Gastroesophageal sphincter (tissue), 4 donors: ENCODE results near the gene SFXN2. TPM values are rescaled to one million over a fixed set of nuclear protein-coding genes. Genes with fewer than 3 reads are reported as not detected.

Experiments
- ATAC-seq: fragments of 150-250 bp; one replicate; pipeline ENCODE4 v1.9.1; 2016; ENCODE audit warnings: mild to moderate bottlenecking, moderate library complexity
- H3K27ac ChIP-seq, 4 donors: fragments of 200-600 bp; sonication (generic) in 3 of 4; 1 replicate in 3 of 4; 2 replicates in 1 of 4; pipeline ENCODE4 v1.5.1; 2016 to 2019
- H3K27me3 ChIP-seq: fragments of 200-600 bp; sonication (generic); one replicate; pipeline ENCODE4 v1.5.1; 2019
- H3K36me3 ChIP-seq, 2 donors: fragments of 200-600 bp; sonication (generic); one replicate each; pipeline ENCODE4 v1.5.1; 2019; ENCODE audit warnings: control low read depth in 1 of 2
- H3K4me1 ChIP-seq, 3 donors: fragments of 200-600 bp; sonication (generic); 1 replicate in 2 of 3; 2 replicates in 1 of 3; pipeline ENCODE4 v1.5.1; 2016 to 2019; ENCODE audit warnings: control low read depth in 2 of 3
- H3K4me3 ChIP-seq, 2 donors: fragments of 200-600 bp; sonication (generic); one replicate each; pipeline ENCODE4 v1.5.1; 2019; ENCODE audit warnings: mild to moderate bottlenecking in 1 of 2, moderate library complexity in 1 of 2
- H3K9me3 ChIP-seq, 3 donors: fragments of 200-600 bp; sonication (generic); one replicate each; pipeline ENCODE4 v1.5.1; 2017 to 2019; ENCODE audit warnings: control low read depth in 2 of 3
- CTCF ChIP-seq, 4 experiments: fragments of 200-600 bp in 2 of 4; fragments of 450-650 bp in 2 of 4; sonication (generic) in 1 of 4; IDR thresholded peaks; one replicate each; pipeline ENCODE4 v1.5.1; 2017 to 2019; ENCODE audit warnings: antibody characterized with exemption in 4 of 4, mild to moderate bottlenecking in 2 of 4, moderate library complexity in 2 of 4
- EP300 ChIP-seq: sonication (generic); formaldehyde crosslinking; IDR thresholded peaks from one replicate; pipeline ENCODE4 v1.6.1; 2017; ENCODE audit warnings: antibody characterized with exemption, mild to moderate bottlenecking
- POLR2A ChIP-seq, 2 donors: fragments of 450-650 bp; IDR thresholded peaks; one replicate each; pipeline ENCODE4 v1.6.1; 2017; ENCODE audit warnings: antibody characterized with exemption in 2 of 2, mild to moderate bottlenecking in 2 of 2, moderate library complexity in 1 of 2
- POLR2AphosphoS5 ChIP-seq: sonication (generic); formaldehyde crosslinking; IDR thresholded peaks from one replicate; pipeline ENCODE4 v1.6.1; 2017; ENCODE audit warnings: antibody characterized with exemption
- WGBS, 2 donors: methylation state at CpG; one replicate each; pipeline ENCODE4 v1.1.5; 2018; ENCODE audit warnings: low coverage in 1 of 2; 5-methylcytosine and 5-hydroxymethylcytosine counted together
- total RNA-seq, 4 donors: library from RNA; depleted of rRNA; stranded (reverse); fragments of >200 nt; gene quantifications; one replicate each; pipeline ENCODE4 v1.1.0, GENCODE V29; 2016

SFXN2 gene
- total RNA-seq, 4 donors from 2014 or later = 0.45 to 3.2 (median 1.2) TPM

- Histone ChIP-seq H3K9me3 (no peaks in the 10 kb centered on the region), H3K4me3 (no peak overlapping the region), H3K27ac (no peak overlapping the region), H3K4me1 (peaks cover 0 to 15% (median 0%) of the 10 kb centered on the region in 3 donors), H3K27me3 (no peaks in the 10 kb centered on the region), H3K36me3 (peaks cover 0 to 18% of the 10 kb centered on the region in 2 donors)
- no peak for ATAC-seq
- WGBS, 2 donors = 52 to 65% methylated on average over 2 of the region's 2 CpGs
- TF ChIP-seq EP300 (no peak), POLR2A (IDR thresholded peaks at IDR 0.05) (no peak)
Measured at GRCh38 chr10:102705531-102705930, 8.9 kb upstream of the SFXN2 start.

- 28% methylated on average over 4 of the region's 4 CpGs for WGBS, 2 donors
- ATAC-seq = no peak
- H3K4me3 ChIP-seq = no peak overlapping the region
- H3K9me3 ChIP-seq = no peaks in the 10 kb centered on the region
- no peaks in the 10 kb centered on the region for H3K27me3 ChIP-seq
- no peaks in the 10 kb centered on the region for H3K36me3 ChIP-seq
- no peak overlapping the region for H3K27ac ChIP-seq
- TF ChIP-seq POLR2A (IDR thresholded peaks at IDR 0.05) (no peak), CTCF (IDR thresholded peaks at IDR 0.05) (peak in 1 of 4 experiments; percentile 12)
- H3K4me1 ChIP-seq = peaks cover 0 to 42% (median 6%) of the 10 kb centered on the region in 3 donors
Measured at GRCh38 chr10:102710609-102711008, 3.8 kb upstream of the SFXN2 start.

GRCh38 chr10:102712089-102712488 lies 2.3 kb upstream of the SFXN2 start:
- TF ChIP-seq POLR2A (IDR thresholded peaks at IDR 0.05) = no peak
- no peak for TF ChIP-seq POLR2AphosphoS5
- no peak for TF ChIP-seq EP300
- TF ChIP-seq CTCF (IDR thresholded peaks at IDR 0.05) = no peak
- 80 to 81% methylated on average over 4 of the region's 4 CpGs for WGBS, 2 donors
- Histone ChIP-seq H3K9me3 (no peaks in the 10 kb centered on the region), H3K27ac (no peak overlapping the region), H3K27me3 (no peaks in the 10 kb centered on the region), H3K4me1 (peaks cover 0 to 49% (median 6%) of the 10 kb centered on the region in 3 donors), H3K36me3 (no peaks in the 10 kb centered on the region), H3K4me3 (no peak overlapping the region)
- ATAC-seq = no peak

GRCh38 chr10:102712843-102713538 lies 1.4 kb upstream of the SFXN2 start:
- WGBS, 2 donors = 4 to 6% methylated on average over 5 to 8 of the region's 8 CpGs
- Histone ChIP-seq H3K27ac (peak overlapping the region; percentile 66 to 96 (median 90)), H3K9me3 (no peaks in the 10 kb centered on the region), H3K4me1 (peaks cover 0 to 54% (median 6%) of the 10 kb centered on the region in 3 donors), H3K36me3 (no peaks in the 10 kb centered on the region), H3K4me3 (peak overlapping the region; percentile 70 to 84), H3K27me3 (no peaks in the 10 kb centered on the region)
- TF ChIP-seq POLR2AphosphoS5 (no peak), CTCF (IDR thresholded peaks at IDR 0.05) (no peak), EP300 (no peak), POLR2A (IDR thresholded peaks at IDR 0.05) (no peak)
- ATAC-seq = no peak

- 0% methylated on average over 1 of the region's 13 CpGs; no CpG with 5 or more reads in 1 of the 2 donors for WGBS, 2 donors
- H3K9me3 ChIP-seq = no peaks in the 10 kb centered on the region
- H3K27ac ChIP-seq = peak overlapping the region; percentile 66 to 96 (median 90)
- peaks cover 0 to 59% (median 6%) of the 10 kb centered on the region in 3 donors for H3K4me1 ChIP-seq
- H3K27me3 ChIP-seq = no peaks in the 10 kb centered on the region
- H3K4me3 ChIP-seq = peak overlapping the region; percentile 70 to 84
- peak; percentile 17 for ATAC-seq
- no peak for TF ChIP-seq POLR2A (IDR thresholded peaks at IDR 0.05)
- TF ChIP-seq POLR2AphosphoS5 = no peak
- no peak for TF ChIP-seq CTCF (IDR thresholded peaks at IDR 0.05)
- no peak for TF ChIP-seq EP300
- H3K36me3 ChIP-seq = no peaks in the 10 kb centered on the region
Measured at GRCh38 chr10:102713539-102713813, 960 bp upstream of the SFXN2 start.
